HG02885 (cell line): Measurements from ENCODE around the gene PTPRCAP.

Experiments
- ATAC-seq: cut with Tn5 transposase; IDR thresholded peaks from one replicate; pipeline ENCODE4 v1.9.1; 2021; ENCODE audit warnings: mild to moderate bottlenecking; ENCODE audit not compliant: unreplicated experiment, poor library complexity

The PTPRCAP gene

DNA sequence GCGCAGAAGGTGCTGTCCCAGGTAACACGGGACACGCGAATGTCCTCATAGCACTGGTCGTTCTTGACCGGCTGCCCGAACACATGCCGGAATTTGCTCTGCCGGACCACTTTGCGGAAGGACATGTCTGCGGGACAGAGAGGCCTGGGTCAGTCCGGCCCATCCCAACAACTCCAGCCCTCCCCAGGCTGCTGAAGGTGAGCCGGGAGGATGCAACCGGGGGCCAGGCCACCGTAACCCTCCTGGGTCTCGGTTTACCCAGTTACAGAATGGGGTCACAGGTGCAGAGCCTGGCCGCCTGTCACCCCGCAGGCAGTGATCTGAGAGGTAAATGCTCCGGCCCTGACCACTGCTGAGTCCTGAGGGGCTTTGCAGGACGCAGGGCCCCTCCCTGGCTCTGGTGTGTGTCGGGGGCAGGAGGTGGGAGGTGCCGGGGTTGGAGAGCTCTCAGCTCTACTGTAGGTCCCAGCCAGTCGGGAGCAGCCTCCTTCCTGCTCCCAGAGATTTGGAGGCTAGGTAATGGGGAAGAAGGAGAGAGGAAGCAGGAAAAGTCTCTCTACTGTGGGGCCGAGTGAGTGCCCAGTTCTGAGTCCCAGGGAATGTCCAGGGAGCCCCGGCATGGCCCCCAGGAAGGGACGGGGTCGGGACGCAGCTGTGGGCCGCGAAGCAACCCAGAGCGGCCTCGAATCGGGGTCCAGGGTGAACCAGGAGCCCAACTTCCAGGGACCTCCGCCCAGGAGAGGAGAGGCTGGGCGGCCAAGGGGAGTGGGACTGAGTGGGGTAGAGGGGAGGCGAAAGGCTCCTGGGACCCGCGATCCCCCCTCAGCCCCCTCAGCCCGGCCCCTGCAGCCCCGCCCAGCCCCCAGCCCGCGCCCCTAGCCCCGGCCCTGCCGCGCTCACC, 5.3 kb upstream of the PTPRCAP start:
- ATAC-seq = no peak

- ATAC-seq = no peak
These were observed 4.4 kb upstream of the PTPRCAP start for GRCh38 chr11:67441731-67442351.

DNA sequence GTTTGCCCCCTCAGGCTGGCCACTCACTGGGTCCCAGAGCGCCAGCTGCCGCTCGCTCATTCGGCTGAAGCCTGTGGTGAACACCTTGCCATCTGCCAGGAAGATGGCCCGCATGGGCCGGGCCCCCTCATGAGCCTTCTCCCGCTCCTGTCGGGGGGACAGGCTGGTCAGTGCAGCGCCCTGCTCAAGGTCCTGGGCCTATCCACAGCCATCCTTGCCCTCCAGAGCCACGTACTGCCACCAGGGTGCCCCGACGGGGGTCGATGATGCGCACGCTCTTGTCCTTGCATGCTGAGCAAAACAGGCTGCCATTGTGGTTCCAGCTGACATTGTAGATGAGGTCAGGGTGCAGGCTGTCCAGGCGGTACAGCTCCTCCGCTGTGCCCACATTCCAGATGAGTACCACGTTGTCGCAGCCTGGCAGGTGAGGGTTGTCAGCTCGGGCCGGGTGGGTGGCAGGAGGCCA, 3.6 kb upstream of the PTPRCAP start:
- no peak for ATAC-seq

DNA sequence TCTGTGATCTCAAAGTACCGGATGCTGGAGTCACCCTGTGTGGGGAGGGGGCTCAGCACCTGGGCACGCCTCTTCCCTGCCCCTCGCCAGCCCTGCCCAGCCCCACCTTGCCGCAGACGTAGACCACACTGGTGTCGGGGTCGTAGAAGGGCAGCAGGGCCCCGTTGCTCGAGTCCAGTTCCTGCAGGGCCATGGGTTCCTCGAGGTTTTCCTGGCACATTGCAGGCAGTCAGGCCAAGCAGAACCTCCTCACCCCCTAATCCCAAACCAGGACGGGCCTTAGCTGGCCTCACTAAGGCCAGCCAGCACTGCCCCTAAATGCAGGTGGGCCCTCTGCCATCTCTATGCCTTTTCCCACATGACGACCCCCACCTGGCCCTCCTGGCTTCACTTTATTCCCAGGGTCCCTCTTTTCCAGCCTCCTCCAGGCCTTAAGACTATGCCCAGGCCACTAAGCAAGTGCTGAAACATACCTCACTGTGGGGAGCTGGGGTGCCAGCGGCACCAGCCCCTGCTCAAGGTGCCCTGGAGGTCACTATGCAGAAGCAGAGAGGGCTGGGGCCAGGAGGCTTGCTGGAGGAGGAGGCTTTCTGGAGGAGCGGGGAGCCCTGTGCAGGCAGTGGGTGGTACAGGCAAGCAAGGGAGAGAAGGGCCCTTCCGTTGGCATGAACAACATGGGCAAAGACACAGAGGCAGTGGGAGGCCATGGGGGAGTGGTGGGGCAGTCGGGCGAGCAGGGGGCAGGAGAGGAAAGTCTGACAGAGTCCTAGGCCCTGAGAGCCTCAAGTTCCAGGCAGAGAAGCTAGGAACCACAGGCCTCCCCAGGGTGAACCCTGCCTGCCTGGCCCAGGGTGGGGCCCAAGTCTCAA, 3.0 kb upstream of the PTPRCAP start:
- ATAC-seq = no peak

GRCh38 chr11:67439321-67440228, 2.1 kb upstream of the PTPRCAP start:
- ATAC-seq = no peak

DNA sequence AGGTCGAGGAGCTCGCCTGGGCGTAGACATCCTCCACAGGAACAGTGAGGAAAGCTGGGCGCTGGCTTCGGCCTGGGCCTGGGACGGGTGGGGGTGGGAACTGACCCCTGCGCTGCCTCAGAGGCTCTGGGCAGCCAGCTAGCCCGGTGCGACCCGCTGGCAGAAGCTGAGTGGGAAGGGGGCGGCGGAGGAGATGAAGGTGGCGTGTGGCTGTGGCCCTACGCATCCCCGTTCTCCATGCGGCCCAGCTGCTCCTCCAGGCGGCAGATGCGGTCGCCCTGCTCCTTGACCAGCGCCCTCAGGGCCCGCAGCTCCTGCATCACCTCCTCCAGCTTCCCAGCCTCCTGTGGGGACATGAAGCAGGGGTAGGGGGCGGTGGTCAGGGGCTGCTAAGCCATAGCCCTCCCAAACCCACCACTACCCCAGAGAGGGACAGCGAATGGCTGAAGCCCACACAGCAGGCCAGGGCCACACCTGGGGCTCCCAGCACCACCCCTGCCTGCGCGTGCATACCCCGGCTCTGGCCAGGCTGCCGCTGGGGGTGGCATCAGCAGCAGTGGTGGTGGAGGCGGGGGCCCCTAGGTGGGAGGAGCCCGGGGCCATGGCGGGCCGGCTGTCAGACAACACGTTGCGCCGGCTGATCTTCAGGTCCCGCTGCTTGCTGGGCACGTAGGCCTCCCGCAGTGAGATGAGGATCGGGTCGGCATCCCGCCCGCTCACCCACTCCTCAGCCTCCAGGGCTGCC, 848 bp upstream of the PTPRCAP start:
- peak; percentile 37 for ATAC-seq

DNA sequence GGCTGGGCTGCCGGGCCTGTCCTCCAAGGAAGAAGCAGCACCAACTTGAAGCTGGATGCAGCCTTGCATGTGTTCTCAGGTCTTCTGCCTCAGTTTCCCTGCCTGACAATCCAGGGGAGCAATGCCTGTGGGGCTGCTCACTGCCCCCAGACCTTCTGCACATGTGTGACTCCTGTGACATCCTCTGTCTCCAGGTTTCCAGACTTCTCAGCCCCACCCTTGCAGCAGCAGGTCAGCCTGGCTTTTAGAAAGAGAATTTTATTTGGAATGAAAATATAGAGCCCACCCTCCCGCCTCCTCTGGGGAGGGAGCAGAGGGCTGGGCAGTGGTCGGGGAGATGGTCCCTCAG, 301 bp upstream of the PTPRCAP start:
- ATAC-seq = no peak

GRCh38 chr11:67436459-67437081, 912 bp downstream of the PTPRCAP start:
- ATAC-seq = no peak

DNA sequence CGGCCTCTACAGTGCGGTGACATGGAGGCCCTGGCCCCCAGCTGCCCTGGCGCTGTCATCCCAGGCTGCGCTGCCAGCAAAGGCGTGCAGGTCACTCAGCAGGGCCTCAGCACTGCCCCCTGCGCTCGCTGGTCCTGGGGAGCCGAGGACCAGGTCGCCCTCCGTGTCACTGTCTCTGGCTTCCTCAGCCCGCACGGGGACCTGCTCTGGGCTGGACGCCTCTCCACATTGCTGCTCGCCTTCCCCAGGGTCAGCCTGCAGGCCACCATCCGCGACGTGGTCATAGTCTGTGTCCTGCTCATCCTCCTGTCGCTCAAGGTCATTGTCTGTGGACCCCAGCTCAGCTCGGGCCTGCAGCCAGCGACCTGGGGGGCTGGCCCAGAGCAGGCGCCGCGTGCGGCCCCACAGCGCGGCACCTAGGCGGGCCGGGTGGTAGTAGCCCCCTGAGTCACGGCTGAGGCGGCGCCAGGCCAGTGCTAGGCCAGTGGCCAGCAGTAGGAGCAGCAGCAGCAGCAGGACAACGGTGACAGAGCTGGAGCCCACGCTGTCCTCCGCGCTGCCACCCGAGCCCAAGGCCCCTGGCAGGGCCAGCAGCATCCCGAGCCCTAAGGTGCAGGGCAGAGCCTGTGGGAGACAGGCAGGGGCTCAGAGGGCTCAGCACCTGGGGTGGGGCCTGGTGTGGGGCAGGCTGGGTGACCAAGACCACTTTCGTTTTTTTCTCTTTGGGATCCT, 1.6 kb downstream of the PTPRCAP start:
- no peak for ATAC-seq

- ATAC-seq = no peak
These were observed 2.3 kb downstream of the PTPRCAP start for GRCh38 chr11:67435031-67435726.

GRCh38 chr11:67434395-67434881, 3.0 kb downstream of the PTPRCAP start:
- ATAC-seq = no peak

- no peak for ATAC-seq
These were observed 3.7 kb downstream of the PTPRCAP start for GRCh38 chr11:67433536-67434394.

GRCh38 chr11:67432655-67433349, 4.7 kb downstream of the PTPRCAP start:
- ATAC-seq = no peak

GRCh38 chr11:67431346-67432249, 5.9 kb downstream of the PTPRCAP start:
- ATAC-seq = no peak

DNA sequence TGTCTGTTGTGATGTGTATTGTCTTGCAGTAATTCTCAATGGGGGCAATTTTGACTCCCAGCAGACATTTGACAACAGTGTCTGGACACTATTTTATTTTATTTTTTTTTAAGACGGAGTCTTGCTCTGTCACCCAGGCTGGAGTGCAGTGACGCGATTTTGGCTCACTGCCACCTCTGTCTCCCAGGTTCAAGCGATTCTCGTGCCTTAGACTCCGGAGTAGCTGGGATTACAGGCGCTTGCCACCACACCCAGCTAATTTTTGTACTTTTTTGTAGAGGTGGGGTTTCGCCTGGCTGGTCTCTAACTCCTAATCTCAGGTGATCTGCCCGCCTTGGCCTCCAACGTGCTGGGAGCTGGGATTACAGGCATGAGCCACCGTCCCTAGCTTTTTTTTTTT, 7.8 kb downstream of the PTPRCAP start:
- no peak for ATAC-seq
